ENCODE measurements around the gene CRYGN. TPM values are rescaled to one million over a fixed set of nuclear protein-coding genes. Genes with fewer than 3 reads are reported as not detected.

Gene CRYGN
- total and polyA plus RNA-seq, 2 experiments from 2014 or later = 0.59 to 1.5 TPM

GRCh38 chr7:151468217-151469018 is 28.5 kb upstream of the CRYGN start (continued):
- TF ChIP-seq CTCF (conservative IDR thresholded peaks at IDR 0.05; ENCODE audit: low read depth in 2 of 2) (no peak), JUNB (IDR thresholded peaks at IDR 0.05; ENCODE audit: unreplicated experiment) (no peak), CREB1 (CRISPR knock-in tag; IDR thresholded peaks at IDR 0.05; ENCODE audit: low read depth) (no peak), ETS1 (IDR thresholded peaks at IDR 0.05) (no peak), EZH2 (IDR thresholded peaks at IDR 0.05; ENCODE audit: low read depth, unreplicated experiment) (no peak), REST (IDR thresholded peaks at IDR 0.05; ENCODE audit: unreplicated experiment) (no peak)

GRCh38 chr7:151465169-151465568 is 25.2 kb upstream of the CRYGN start:
- peaks cover 86% of the 10 kb centered on the region for H3K36me3 Mint-ChIP-seq (ENCODE audit: low read depth)
- H3K27ac Mint-ChIP-seq = no peak overlapping the region
- TF ChIP-seq ETS1 (IDR thresholded peaks at IDR 0.05) (no peak), NANOG (IDR thresholded peaks at IDR 0.05; ENCODE audit: borderline replicate concordance) (no peak)
- H3K27ac ChIP-seq (ENCODE audit: low read depth) = no peak overlapping the region
- ATAC-seq = no peak
- H2AFZ ChIP-seq = no peak overlapping the region
- DNase-seq (ENCODE audit: low spot score) = no peak
- H3K4me1 Mint-ChIP-seq = peaks cover 43% of the 10 kb centered on the region
- H3K4me2 ChIP-seq = no peak overlapping the region
- H3K4me3 ChIP-seq = no peak overlapping the region
- H3K9me3 Mint-ChIP-seq = peaks cover 39% of the 10 kb centered on the region
- peaks cover 17% of the 10 kb centered on the region for H3K79me2 ChIP-seq (replicated peaks; ENCODE audit: insufficient read depth)
- H3K36me3 ChIP-seq (ENCODE audit: insufficient read depth) = peaks cover 49% of the 10 kb centered on the region
- H3K27me3 Mint-ChIP-seq (ENCODE audit: insufficient read depth, low read depth, poor library complexity) = peaks cover 6% of the 10 kb centered on the region
- H4K20me1 ChIP-seq (replicated peaks; ENCODE audit: insufficient read depth) = no peaks in the 10 kb centered on the region
- peaks cover 18% of the 10 kb centered on the region for H3K4me1 ChIP-seq (ENCODE audit: insufficient read depth)
- no peaks in the 10 kb centered on the region for H3K27me3 ChIP-seq (ENCODE audit: insufficient read depth)
- H3K9me2 ChIP-seq (ENCODE audit: insufficient read depth) = no peaks in the 10 kb centered on the region
- H3F3A ChIP-seq (replicated peaks; ENCODE audit: low read depth) = peaks cover 8% of the 10 kb centered on the region
- no peak overlapping the region for H3K4me3 Mint-ChIP-seq

Data from GM23338 (cell line).